CD4-positive, alpha-beta T cell (primary cell): ENCODE measurements around the gene P4HA1. TPM values are rescaled to one million over a fixed set of nuclear protein-coding genes. Genes with fewer than 3 reads are reported as not detected.
A peak's percentile ranks its signal among the peaks of the same experiment; 100 is the strongest.

Experiments used
- ATAC-seq: fragments of 200-7000 bp; cut with Tn5 transposase; one replicate; pipeline ENCODE4 v1.10.0; 2022; ENCODE audit warnings: mild to moderate bottlenecking; ENCODE audit not compliant: poor library complexity
- CTCF ChIA-PET: fragments of 350-600 bp; sonication (Branson Sonifier 250); formaldehyde crosslinking; loops from one replicate; lab custom pipeline; 2021; ENCODE audit warnings: antibody characterized with exemption, inconsistent platforms; lab: Charles Lee
- POLR2A ChIA-PET: fragments of 350-600 bp; sonication (Branson Sonifier 250); formaldehyde crosslinking; loops from one replicate; lab custom pipeline; 2021; ENCODE audit warnings: antibody characterized with exemption, inconsistent platforms; lab: Charles Lee
- DNase-seq, 14 experiments: peaks; one replicate each; pipeline ENCODE4 v3.0.0-alpha.2; 2013 to 2020; ENCODE audit warnings: mixed read lengths in 2 of 14
- H3K27ac ChIP-seq, 2 donors: one replicate each; pipeline versions ENCODE4 v1.5.1 to v1.7.0; 2013; ENCODE audit warnings: low read length in 2 of 2, low read depth in 1 of 2, mild to moderate bottlenecking in 1 of 2
- H3K27me3 ChIP-seq, 2 experiments: 1 replicate in 1 of 2; 2 replicates in 1 of 2; pipeline versions ENCODE4 v1.6.1 to v1.7.0; 2013; ENCODE audit warnings: low read length in 2 of 2, control low read depth in 1 of 2, mild to moderate bottlenecking in 1 of 2, moderate library complexity in 1 of 2; ENCODE audit not compliant: insufficient read depth in 2 of 2, control insufficient read depth in 1 of 2
- H3K36me3 ChIP-seq: one replicate; pipeline ENCODE4 v1.6.1; 2013; ENCODE audit warnings: low read length, control low read depth; ENCODE audit not compliant: insufficient read depth
- H3K4me1 ChIP-seq: one replicate; pipeline ENCODE4 v1.6.1; 2013; ENCODE audit warnings: low read length, control low read depth; ENCODE audit not compliant: insufficient read depth
- H3K4me3 ChIP-seq: one replicate; pipeline ENCODE4 v1.5.1; 2013; ENCODE audit warnings: mild to moderate bottlenecking, low read length, moderate library complexity
- H3K9me3 ChIP-seq, 2 experiments: 1 replicate in 1 of 2; 2 replicates in 1 of 2; pipeline versions ENCODE4 v1.6.1 to v1.7.0; 2013; ENCODE audit warnings: low read length in 2 of 2, mild to moderate bottlenecking in 2 of 2, control low read depth in 1 of 2, moderate library complexity in 1 of 2; ENCODE audit not compliant: control insufficient read depth in 1 of 2, insufficient read depth in 1 of 2
- H3K27ac Mint-ChIP-seq: one replicate; pipeline ENCODE4 v1.8.0; 2020; ENCODE audit warnings: mixed read lengths
- H3K27me3 Mint-ChIP-seq: one replicate; pipeline ENCODE4 v1.8.0; 2021; ENCODE audit warnings: mixed read lengths
- H3K36me3 Mint-ChIP-seq: one replicate; pipeline ENCODE4 v1.8.0; 2021; ENCODE audit warnings: low read depth, mixed read lengths
- H3K4me1 Mint-ChIP-seq: one replicate; pipeline ENCODE4 v1.8.0; 2021; ENCODE audit warnings: low read depth, mixed read lengths
- H3K4me3 Mint-ChIP-seq: one replicate; pipeline ENCODE4 v1.8.0; 2020; ENCODE audit warnings: mild to moderate bottlenecking, mixed read lengths
- H3K9me3 Mint-ChIP-seq: one replicate; pipeline ENCODE4 v1.8.0; 2020; ENCODE audit warnings: mixed read lengths
- intact Hi-C, 2 experiments: fragments of 100-400 bp; cut with DNase I in 1 of 2; cut with micrococcal nuclease in 1 of 2; formaldehyde crosslinking; loops; one replicate each; pipeline versions ENCODE4 v1.15.1 to v1.9.0; 2023 to 2025; cut with DNase I, micrococcal nuclease
- total RNA-seq, 174 experiments: library from RNA in 2 of 174; stranded (reverse) in 2 of 174; gene quantifications; one replicate each; pipeline ENCODE4 v1.2.3 and lab custom pipeline; 2021 to 2026
- TF ChIP-seq, protein P1 (sequence below): fragments of 200-600 bp; IDR thresholded peaks from one replicate; pipeline ENCODE4 v1.8.0; 2022; ENCODE audit warnings: antibody characterized with exemption, mild to moderate bottlenecking

Gene P4HA1
- total RNA-seq, 2 experiments from 2014 or later: 9.0 to 9.1 TPM

GRCh38 chr10:73106301-73106700 is 9.6 kb upstream of the P4HA1 start:
- CTCF ChIA-PET: interaction anchor here (0.7 kb wide), 1 partner anchor 22 kb away, joined by 3 read pairs; no protein-coding TSS in a partner anchor
- no peak for ATAC-seq
- Mint-ChIP-seq H3K27ac (no peak overlapping the region), H3K9me3 (no peaks in the 10 kb centered on the region), H3K27me3 (no peaks in the 10 kb centered on the region), H3K36me3 (peaks cover 35% of the 10 kb centered on the region), H3K4me3 (no peak overlapping the region), H3K4me1 (peaks cover 13% of the 10 kb centered on the region)
- DNase-seq: no peak
- peaks cover 2% of the 10 kb centered on the region for H3K36me3 ChIP-seq
- peaks cover 6% of the 10 kb centered on the region for H3K4me1 ChIP-seq
- no peak overlapping the region for H3K4me3 ChIP-seq
- no peak overlapping the region for H3K27ac ChIP-seq
- POLR2A ChIA-PET: interaction anchor here (0.8 kb wide), 1 partner anchor 234 kb away, joined by 3 read pairs; no protein-coding TSS in a partner anchor
- TF ChIP-seq, protein P1, sequence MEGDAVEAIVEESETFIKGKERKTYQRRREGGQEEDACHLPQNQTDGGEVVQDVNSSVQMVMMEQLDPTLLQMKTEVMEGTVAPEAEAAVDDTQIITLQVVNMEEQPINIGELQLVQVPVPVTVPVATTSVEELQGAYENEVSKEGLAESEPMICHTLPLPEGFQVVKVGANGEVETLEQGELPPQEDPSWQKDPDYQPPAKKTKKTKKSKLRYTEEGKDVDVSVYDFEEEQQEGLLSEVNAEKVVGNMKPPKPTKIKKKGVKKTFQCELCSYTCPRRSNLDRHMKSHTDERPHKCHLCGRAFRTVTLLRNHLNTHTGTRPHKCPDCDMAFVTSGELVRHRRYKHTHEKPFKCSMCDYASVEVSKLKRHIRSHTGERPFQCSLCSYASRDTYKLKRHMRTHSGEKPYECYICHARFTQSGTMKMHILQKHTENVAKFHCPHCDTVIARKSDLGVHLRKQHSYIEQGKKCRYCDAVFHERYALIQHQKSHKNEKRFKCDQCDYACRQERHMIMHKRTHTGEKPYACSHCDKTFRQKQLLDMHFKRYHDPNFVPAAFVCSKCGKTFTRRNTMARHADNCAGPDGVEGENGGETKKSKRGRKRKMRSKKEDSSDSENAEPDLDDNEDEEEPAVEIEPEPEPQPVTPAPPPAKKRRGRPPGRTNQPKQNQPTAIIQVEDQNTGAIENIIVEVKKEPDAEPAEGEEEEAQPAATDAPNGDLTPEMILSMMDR: no peak
- intact Hi-C loops: no loop called here
- H3K27me3 ChIP-seq: no peaks in the 10 kb centered on the region
- H3K9me3 ChIP-seq: no peaks in the 10 kb centered on the region

DNA sequence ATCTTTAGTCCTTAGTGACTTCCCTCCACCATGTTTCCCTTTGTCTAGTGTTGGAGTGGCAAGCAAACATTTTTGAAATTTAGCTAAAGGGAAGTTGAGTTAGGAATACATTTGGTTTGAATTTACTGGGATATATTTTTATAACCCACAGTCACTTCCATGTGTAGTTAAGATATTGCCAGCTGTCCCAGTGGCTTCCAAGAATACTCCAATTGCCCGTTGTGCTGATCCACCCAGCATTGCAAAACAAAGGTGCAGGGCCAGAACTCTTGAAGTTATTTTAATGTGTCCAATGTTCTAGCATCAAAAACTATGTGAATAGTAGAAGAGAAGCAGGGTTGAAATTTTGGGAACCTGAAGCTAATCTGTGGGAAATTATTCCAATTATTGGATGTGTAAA is 2.5 kb upstream of the P4HA1 start:
- no peaks in the 10 kb centered on the region for H3K36me3 ChIP-seq
- ATAC-seq: no peak
- TF ChIP-seq, protein P1: no peak
- H3K4me3 ChIP-seq: no peak overlapping the region
- no peaks in the 10 kb centered on the region for H3K9me3 Mint-ChIP-seq
- no peaks in the 10 kb centered on the region for H3K27me3 ChIP-seq
- H3K27ac Mint-ChIP-seq: no peak overlapping the region
- H3K4me1 Mint-ChIP-seq: peaks cover 27% of the 10 kb centered on the region
- POLR2A ChIA-PET: interaction anchor here (0.6 to 1.2 kb wide), 2 partner anchors 10 to 61 kb away, joined by 3 to 5 read pairs; no protein-coding TSS in a partner anchor
- intact Hi-C loops: loop anchor here (1.0 to 5.0 kb wide), 4 partner anchors 11 to 398 kb away; partner anchors contain the start of genes CFAP70 (in 1 of the 2), DNAJC9 (in 1 of the 2), NUDT13 (in 1 of the 2) and PPP3CB (in 1 of the 2)
- DNase-seq: no peak
- H3K9me3 ChIP-seq: no peaks in the 10 kb centered on the region
- peaks cover 22% of the 10 kb centered on the region for H3K36me3 Mint-ChIP-seq
- CTCF ChIA-PET: interaction anchor here (1.2 to 4.3 kb wide), 3 partner anchors 10 to 65 kb away, joined by 3 to 28 read pairs (median 5); partner anchors contain the start of gene NUDT13
- no peak overlapping the region for H3K4me3 Mint-ChIP-seq
- peaks cover 7% of the 10 kb centered on the region for H3K4me1 ChIP-seq
- H3K27me3 Mint-ChIP-seq: no peaks in the 10 kb centered on the region
- H3K27ac ChIP-seq: no peak overlapping the region

DNA sequence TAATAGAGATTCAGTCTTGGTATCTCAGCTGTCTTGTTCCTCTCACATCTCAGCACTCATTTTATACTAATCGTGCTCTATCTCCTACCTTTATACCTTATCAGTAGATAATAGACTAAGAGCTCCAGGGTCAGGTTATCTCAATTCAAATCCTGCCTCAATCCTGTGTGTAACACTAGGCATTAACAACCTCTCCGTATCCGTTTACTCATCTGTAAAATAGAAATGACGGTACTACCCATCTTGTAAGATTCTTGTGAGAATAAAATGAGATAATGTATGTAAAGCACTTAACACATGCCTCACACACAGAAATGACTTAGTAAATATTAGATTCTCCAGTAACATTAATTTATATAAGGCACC is 622 bp upstream of the P4HA1 start:
- no peaks in the 10 kb centered on the region for H3K27me3 ChIP-seq
- peak overlapping the region; percentile 97 for H3K4me3 ChIP-seq
- peak overlapping the region; percentile 89 to 98 for H3K27ac ChIP-seq
- Mint-ChIP-seq H3K4me1 (peaks cover 36% of the 10 kb centered on the region), H3K36me3 (peaks cover 17% of the 10 kb centered on the region), H3K4me3 (peak overlapping the region; percentile 94), H3K27me3 (no peaks in the 10 kb centered on the region), H3K9me3 (no peaks in the 10 kb centered on the region), H3K27ac (peak overlapping the region; percentile 87)
- no peaks in the 10 kb centered on the region for H3K9me3 ChIP-seq
- TF ChIP-seq, protein P1: no peak
- POLR2A ChIA-PET: interaction anchor here (0.6 to 4.8 kb wide), 14 partner anchors 10 to 647 kb away, joined by 3 to 49 read pairs (median 6); partner anchors contain the start of genes DNAJC9, ECD, FAM149B1 and MCU
- H3K4me1 ChIP-seq: peaks cover 7% of the 10 kb centered on the region
- H3K36me3 ChIP-seq: no peaks in the 10 kb centered on the region
- intact Hi-C loops: loop anchor here (2.0 to 5.0 kb wide), 5 partner anchors 14 to 400 kb away; partner anchors contain the start of genes CFAP70 (in 1 of the 2), DNAJC9 (in 1 of the 2), ECD (in 1 of the 2) and FAM149B1 (in 1 of the 2)
- CTCF ChIA-PET: interaction anchor here (0.6 to 4.3 kb wide), 16 partner anchors 12 to 155 kb away, joined by 3 to 28 read pairs (median 4); partner anchors contain the start of genes ECD, FAM149B1, MRPS16 and NUDT13
- no peak for ATAC-seq
- DNase-seq: no peak
